K562 (cell line): ENCODE data around the gene SDR42E2. TPM values are rescaled to one million over a fixed set of nuclear protein-coding genes. Genes with fewer than 3 reads are reported as not detected.
A peak's percentile ranks its signal among the peaks of the same experiment; 100 is the strongest.

Source experiments
- BACH1 ChIP-seq: fragments of 200-800 bp; sonication (Bioruptor generic); IDR thresholded peaks from 2 replicates; pipeline ENCODE4 v1.6.1; 2016; ENCODE audit warnings: missing genetic modification characterization, missing compliant biosample characterization
- DMBX1 ChIP-seq: fragments of 250-450 bp; sonication (Bioruptor Pico); IDR thresholded peaks from 2 replicates; pipeline ENCODE4 v1.8.0; 2022; ENCODE audit warnings: inconsistent platforms, mild to moderate bottlenecking, moderate library complexity, borderline replicate concordance
- GABPB2 ChIP-seq: fragments of 250-450 bp; sonication (Bioruptor Pico); conservative IDR thresholded peaks from 2 replicates; pipeline ENCODE4 v1.5.1; 2021; ENCODE audit warnings: mild to moderate bottlenecking
- HMBOX1 ChIP-seq: sonication (generic); IDR thresholded peaks from 2 replicates; pipeline ENCODE4 v1.6.1; 2016
- MAFK ChIP-seq: IDR thresholded peaks from 2 replicates; pipeline ENCODE4 v1.6.1; 2011; ENCODE audit warnings: low read length, improper control_type of control experiment
- MXI1 ChIP-seq: IDR thresholded peaks from 2 replicates; pipeline ENCODE4 v1.6.1; 2011; ENCODE audit warnings: low read depth, mild to moderate bottlenecking, improper control_type of control experiment, low read length
- MYC ChIP-seq, 2 experiments: fragments of 250-450 bp in 1 of 2; sonication (Bioruptor Pico) in 1 of 2; IDR thresholded peaks; 2 replicates each; pipeline versions ENCODE4 v1.5.1 to v1.6.1; 2012 to 2021; ENCODE audit warnings: low read depth in 2 of 2, borderline replicate concordance in 1 of 2, improper control_type of control experiment in 1 of 2, low read length in 1 of 2, mild to moderate bottlenecking in 1 of 2, moderate library complexity in 1 of 2
- NFYB ChIP-seq: IDR thresholded peaks from 2 replicates; pipeline ENCODE4 v1.6.1; 2011; ENCODE audit warnings: mild to moderate bottlenecking, moderate library complexity; ENCODE audit not compliant: insufficient read length; ENCODE audit errors: extremely low read depth
- NR2C1 ChIP-seq, 2 experiments: fragments of 450-650 bp; IDR thresholded peaks; 2 replicates each; pipeline ENCODE4 v1.6.1; 2017; ENCODE audit warnings: mild to moderate bottlenecking in 2 of 2, antibody characterized with exemption in 1 of 2, inconsistent platforms in 1 of 2, missing compliant biosample characterization in 1 of 2, missing genetic modification characterization in 1 of 2
- NR3C1 ChIP-seq: sonication (generic); formaldehyde crosslinking; IDR thresholded peaks from 2 replicates; pipeline ENCODE4 v1.8.1; 2022; ENCODE audit warnings: missing genetic modification reagents
- RUNX1 ChIP-seq: sonication (generic); IDR thresholded peaks from 2 replicates; pipeline ENCODE4 v1.6.1; 2016; ENCODE audit warnings: antibody characterized with exemption, low read depth
- TBL1XR1 ChIP-seq, 2 experiments: IDR thresholded peaks; 2 replicates each; pipeline ENCODE4 v1.6.1; 2012; ENCODE audit warnings: improper control_type of control experiment in 2 of 2, low read length in 2 of 2, mild to moderate bottlenecking in 1 of 2
- THAP7 ChIP-seq: fragments of 250-450 bp; sonication (Bioruptor Pico); IDR thresholded peaks from 2 replicates; pipeline ENCODE4 v1.5.0; 2021
- ZNF212 ChIP-seq: fragments of 450-650 bp; formaldehyde crosslinking; IDR thresholded peaks from 2 replicates; pipeline ENCODE4 v1.4.0; 2020; ENCODE audit warnings: mild to moderate bottlenecking
- ZNF217 ChIP-seq: sonication (generic); formaldehyde crosslinking; IDR thresholded peaks from 2 replicates; pipeline ENCODE4 v1.8.0; 2022; ENCODE audit warnings: mild to moderate bottlenecking, missing genetic modification reagents
- ZNF318 ChIP-seq, 2 experiments: fragments of 450-650 bp; IDR thresholded peaks; 2 replicates each; pipeline ENCODE4 v1.6.1; 2016; ENCODE audit warnings: mild to moderate bottlenecking in 2 of 2, borderline replicate concordance in 1 of 2, low read depth in 1 of 2, moderate library complexity in 1 of 2
- ZZZ3 ChIP-seq: fragments of 450-650 bp; IDR thresholded peaks from 2 replicates; pipeline ENCODE4 v1.6.1; 2016; ENCODE audit warnings: antibody characterized with exemption, mild to moderate bottlenecking, moderate library complexity
- polyA plus RNA-seq, 8 experiments: library from polyadenylated mRNA; depleted of rRNA in 4 of 8; stranded (reverse) in 5 of 8; unstranded in 3 of 8; fragments of >200 nt; fragmentation: Nextera tagmentation in 2 of 8; fragmentation: Illumina TruSeq in 1 of 8; extraction: Ambion mirVana in 2 of 8; extraction: Trizol in 1 of 8; gene quantifications; 2 replicates each; pipeline versions ENCODE4 v1.2.1 to v1.2.3, GENCODE V29; 2011 to 2014; ENCODE audit warnings: inconsistent platforms in 1 of 8, missing spikeins in 1 of 8
- total RNA-seq, 7 experiments: library from RNA; depleted of rRNA in 6 of 7; stranded (reverse); fragments of >200 nt in 6 of 7; fragmentation: Illumina TruSeq in 2 of 7; extraction: Trizol in 2 of 7; gene quantifications; 2 replicates each; pipeline versions ENCODE4 v1.2.1 to v1.2.3, GENCODE V29; 2011 to 2021; ENCODE audit warnings: low replicate concordance in 1 of 7

Gene SDR42E2
- total and polyA plus RNA-seq, 9 of the 15 experiments (the other 6 are each of a cell fraction or from before 2014, with no cell fraction given), result 0.03 to 0.07 (median 0.04) TPM; not detected in 4

- TF ChIP-seq NR2C1 (IDR thresholded peaks at IDR 0.05), result no peak
- TF ChIP-seq NR2C1 (tag; IDR thresholded peaks at IDR 0.05), result no peak
- TF ChIP-seq DMBX1, result no peak
- TF ChIP-seq MAFK, result no peak
- no peak for TF ChIP-seq GABPB2 (CRISPR knock-in tag)
- TF ChIP-seq ZZZ3, result no peak
- TF ChIP-seq RUNX1, result no peak
- peak; percentile 54 for TF ChIP-seq MYC (IDR thresholded peaks at IDR 0.05; ENCODE audit: low read depth, low read length)
- no peak for TF ChIP-seq MYC (CRISPR knock-in tag; IDR thresholded peaks at IDR 0.05; ENCODE audit: borderline replicate concordance, low read depth)
- no peak for TF ChIP-seq MXI1
- no peak for TF ChIP-seq ZNF217 (CRISPR knock-in tag)
- TF ChIP-seq TBL1XR1 (IDR thresholded peaks at IDR 0.05; ENCODE audit: low read length in 2 of 2), result no peak
- TF ChIP-seq HMBOX1, result no peak
- TF ChIP-seq THAP7 (CRISPR knock-in tag), result no peak
- no peak for TF ChIP-seq NR3C1 (CRISPR knock-in tag)
- peak; percentile 72 for TF ChIP-seq NFYB
- no peak for TF ChIP-seq BACH1
- TF ChIP-seq ZNF318 (IDR thresholded peaks at IDR 0.05; ENCODE audit: borderline replicate concordance in 1 of 2, low read depth in 1 of 2), result no peak
- TF ChIP-seq ZNF212 (CRISPR knock-in tag), result no peak
Measured at GRCh38 chr16:22192261-22193062, 30.2 kb downstream of the SDR42E2 start (continued).
